Left renal pelvis (tissue), 4 donors: ENCODE data around the gene PPP1R26. TPM values are rescaled to one million over a fixed set of nuclear protein-coding genes. Genes with fewer than 3 reads are reported as not detected.

Source experiments
- DNase-seq, 4 donors: peaks; one replicate each; pipeline ENCODE4 v3.0.0-alpha.2; 2013; ENCODE audit warnings: low read depth in 4 of 4, low spot score in 3 of 4
- polyA plus RNA-seq, 4 donors: library from polyadenylated mRNA; unstranded; fragments of 120-200 nt; gene quantifications; one replicate each; pipeline ENCODE4 v1.2.1, GENCODE V29; 2013; ENCODE audit not compliant: insufficient read length in 4 of 4

Gene PPP1R26
- polyA plus RNA-seq, 4 donors = 12.5 to 38.5 (median 29.9) TPM

- no peak for DNase-seq
Observed at GRCh38 chr9:135463140-135463539, 16.4 kb upstream of the PPP1R26 start.

- no peak for DNase-seq
Observed at GRCh38 chr9:135464181-135464580, 15.4 kb upstream of the PPP1R26 start.

- DNase-seq = no peak
Observed at GRCh38 chr9:135468854-135469521, 10.6 kb upstream of the PPP1R26 start.

- DNase-seq = peak in 1 of 4 donors; percentile 73
Observed at GRCh38 chr9:135471791-135472640, 7.6 kb upstream of the PPP1R26 start.

GRCh38 chr9:135473972-135474543, 5.5 kb upstream of the PPP1R26 start:
- DNase-seq = no peak

GRCh38 chr9:135474915-135475314, 4.7 kb upstream of the PPP1R26 start:
- no peak for DNase-seq

- DNase-seq = no peak
Observed at GRCh38 chr9:135476561-135477355, 2.8 kb upstream of the PPP1R26 start.

GRCh38 chr9:135478191-135478590, 1.4 kb upstream of the PPP1R26 start:
- no peak for DNase-seq

- DNase-seq = no peak
Observed at GRCh38 chr9:135478829-135479468, 633 bp upstream of the PPP1R26 start.

- no peak for DNase-seq
Observed at GRCh38 chr9:135480071-135480939, 723 bp downstream of the PPP1R26 start.

- no peak for DNase-seq
Observed at GRCh38 chr9:135480940-135481310, 1.3 kb downstream of the PPP1R26 start.

GRCh38 chr9:135482015-135482754, 2.6 kb downstream of the PPP1R26 start:
- no peak for DNase-seq

- no peak for DNase-seq
Observed at GRCh38 chr9:135484460-135485277, 5.1 kb downstream of the PPP1R26 start.

- DNase-seq = no peak
Observed at GRCh38 chr9:135485385-135485784, 5.8 kb downstream of the PPP1R26 start.

GRCh38 chr9:135485832-135486231, 6.2 kb downstream of the PPP1R26 start:
- DNase-seq = no peak

GRCh38 chr9:135486267-135487065, 6.9 kb downstream of the PPP1R26 start:
- no peak for DNase-seq
